ENCODE results near the gene CAPN12. TPM values are rescaled to one million over a fixed set of nuclear protein-coding genes. Genes with fewer than 3 reads are reported as not detected.

The CAPN12 gene
- 10 to 100 TPM in 2 of 3 donors, 1 to 10 TPM in 1; 7.4 to 51.0 (median 26.7) TPM for total RNA-seq
- total RNA-seq (2013) = 40.6 TPM

GRCh38 chr19:38744298-38744681 lies at the start of gene CAPN12:
TSS of gene CAPN12 (minus strand) at chr19:38744474. CDS start at chr19:38744165, 309 bp downstream.
- H3K4me1 Mint-ChIP-seq = peaks cover 6 to 21% of the 10 kb centered on the region in 2 donors
- H3K27ac Mint-ChIP-seq = peak within 1 kb of the TSS in 1 of 2 donors; percentile 71
- DNase-seq = no peak
- H3K4me3 Mint-ChIP-seq = no peak within 1 kb of the TSS
- peaks cover 10% of the 10 kb centered on the region for H3K4me1 ChIP-seq (ENCODE audit: control insufficient read depth, insufficient read depth, low read length)
- no peaks in the 10 kb centered on the region for H3K9me3 ChIP-seq (ENCODE audit: control insufficient read depth, insufficient read depth, low read length)
- H3K9me3 Mint-ChIP-seq = no peaks in the 10 kb centered on the region
- no peaks in the 10 kb centered on the region for H3K36me3 ChIP-seq (ENCODE audit: control insufficient read depth, insufficient read depth, low read length)
- ATAC-seq = no peak
- no peaks in the 10 kb centered on the region for H3K27me3 ChIP-seq (ENCODE audit: control insufficient read depth, insufficient read depth, low read length)
- H3K4me3 ChIP-seq (ENCODE audit: low read length) = no peak within 1 kb of the TSS
- H3K36me3 Mint-ChIP-seq = no peaks in the 10 kb centered on the region
- H3K27me3 Mint-ChIP-seq (ENCODE audit: low read depth in 2 of 2) = no peaks in the 10 kb centered on the region
- intact Hi-C loops (cut with micrococcal nuclease) = no loop called here
- no peak within 1 kb of the TSS for H3K27ac ChIP-seq (ENCODE audit: low read length)
- TF ChIP-seq CTCF (IDR thresholded peaks at IDR 0.05) = no peak
- WGBS (ENCODE audit: insufficient coverage) = 86% methylated on average over 10 of the region's 10 CpGs

GRCh38 chr19:38793671-38794070 lies 49.4 kb upstream of the CAPN12 start:
- H3K4me1 Mint-ChIP-seq = no peaks in the 10 kb centered on the region
- WGBS (ENCODE audit: insufficient coverage) = 98% methylated on average over 4 of the region's 5 CpGs
- ATAC-seq (no peak), DNase-seq (no peak)
- H3K27ac Mint-ChIP-seq = no peak overlapping the region
- H3K4me3 Mint-ChIP-seq = peak overlapping the region; percentile 69
- no peak overlapping the region for H3K4me3 ChIP-seq (ENCODE audit: low read length)
- no peaks in the 10 kb centered on the region for H3K9me3 Mint-ChIP-seq
- no peaks in the 10 kb centered on the region for H3K27me3 ChIP-seq (ENCODE audit: control insufficient read depth, insufficient read depth, low read length)
- H3K27ac ChIP-seq (ENCODE audit: low read length) = no peak overlapping the region
- H3K27me3 Mint-ChIP-seq (ENCODE audit: low read depth in 2 of 2) = no peaks in the 10 kb centered on the region
- H3K9me3 ChIP-seq (ENCODE audit: control insufficient read depth, insufficient read depth, low read length) = no peaks in the 10 kb centered on the region
- no peaks in the 10 kb centered on the region for H3K36me3 Mint-ChIP-seq
- H3K36me3 ChIP-seq (ENCODE audit: control insufficient read depth, insufficient read depth, low read length) = no peaks in the 10 kb centered on the region
- no peak for TF ChIP-seq CTCF (IDR thresholded peaks at IDR 0.05)
- intact Hi-C loops (cut with micrococcal nuclease) = loop anchor here (2.0 kb wide), 1 partner anchor 19 kb away; no protein-coding TSS in a partner anchor
- H3K4me1 ChIP-seq (ENCODE audit: control insufficient read depth, insufficient read depth, low read length) = peaks cover 13% of the 10 kb centered on the region

GRCh38 chr19:38793177-38793576 lies 48.9 kb upstream of the CAPN12 start:
- Histone ChIP-seq H3K27me3 (ENCODE audit: control insufficient read depth, insufficient read depth, low read length) (no peaks in the 10 kb centered on the region), H3K9me3 (ENCODE audit: control insufficient read depth, insufficient read depth, low read length) (no peaks in the 10 kb centered on the region), H3K4me3 (ENCODE audit: low read length) (no peak overlapping the region), H3K27ac (ENCODE audit: low read length) (no peak overlapping the region), H3K36me3 (ENCODE audit: control insufficient read depth, insufficient read depth, low read length) (no peaks in the 10 kb centered on the region), H3K4me1 (ENCODE audit: control insufficient read depth, insufficient read depth, low read length) (peaks cover 13% of the 10 kb centered on the region)
- no peak for ATAC-seq
- WGBS (ENCODE audit: insufficient coverage) = 92% methylated on average over 5 of the region's 8 CpGs
- no peaks in the 10 kb centered on the region for H3K4me1 Mint-ChIP-seq
- no peaks in the 10 kb centered on the region for H3K9me3 Mint-ChIP-seq
- peak overlapping the region in 1 of 2 donors; percentile 22 for H3K27ac Mint-ChIP-seq
- H3K36me3 Mint-ChIP-seq = no peaks in the 10 kb centered on the region
- DNase-seq = no peak
- H3K27me3 Mint-ChIP-seq (ENCODE audit: low read depth in 2 of 2) = no peaks in the 10 kb centered on the region
- intact Hi-C loops (cut with micrococcal nuclease) = loop anchor here (2.0 kb wide), 1 partner anchor 18 kb away; no protein-coding TSS in a partner anchor
- TF ChIP-seq CTCF (IDR thresholded peaks at IDR 0.05) = no peak
- peak overlapping the region; percentile 69 for H3K4me3 Mint-ChIP-seq

Data from natural killer cell (primary cell).